GM06990 (cell line): Measurements from ENCODE around the gene HRK.

Source experiments
- DNase-seq: peaks from one replicate; pipeline ENCODE4 v3.0.0-alpha.2; 2011; ENCODE audit not compliant: insufficient read length; ENCODE audit errors: extremely low read depth
- H3K27me3 ChIP-seq: replicated peaks from 2 replicates; pipeline ENCODE4 v1.6.0; 2011; ENCODE audit warnings: low read length; ENCODE audit not compliant: control insufficient read depth, insufficient read depth
- H3K36me3 ChIP-seq: 2 replicates; pipeline ENCODE4 v1.5.1; 2011; ENCODE audit warnings: low read length; ENCODE audit not compliant: control insufficient read depth, insufficient read depth
- H3K4me3 ChIP-seq: replicated peaks from 2 replicates; pipeline ENCODE4 v1.5.1; 2011; ENCODE audit warnings: low read depth, mild to moderate bottlenecking, control low read depth, low read length
- TF ChIP-seq, protein P1 (sequence below): IDR thresholded peaks from 2 replicates; pipeline ENCODE4 v1.5.1; 2011; ENCODE audit warnings: low read length, control low read depth, mild to moderate bottlenecking, inconsistent platforms; ENCODE audit not compliant: insufficient read depth, poor library complexity, severe bottlenecking

Gene HRK

DNA sequence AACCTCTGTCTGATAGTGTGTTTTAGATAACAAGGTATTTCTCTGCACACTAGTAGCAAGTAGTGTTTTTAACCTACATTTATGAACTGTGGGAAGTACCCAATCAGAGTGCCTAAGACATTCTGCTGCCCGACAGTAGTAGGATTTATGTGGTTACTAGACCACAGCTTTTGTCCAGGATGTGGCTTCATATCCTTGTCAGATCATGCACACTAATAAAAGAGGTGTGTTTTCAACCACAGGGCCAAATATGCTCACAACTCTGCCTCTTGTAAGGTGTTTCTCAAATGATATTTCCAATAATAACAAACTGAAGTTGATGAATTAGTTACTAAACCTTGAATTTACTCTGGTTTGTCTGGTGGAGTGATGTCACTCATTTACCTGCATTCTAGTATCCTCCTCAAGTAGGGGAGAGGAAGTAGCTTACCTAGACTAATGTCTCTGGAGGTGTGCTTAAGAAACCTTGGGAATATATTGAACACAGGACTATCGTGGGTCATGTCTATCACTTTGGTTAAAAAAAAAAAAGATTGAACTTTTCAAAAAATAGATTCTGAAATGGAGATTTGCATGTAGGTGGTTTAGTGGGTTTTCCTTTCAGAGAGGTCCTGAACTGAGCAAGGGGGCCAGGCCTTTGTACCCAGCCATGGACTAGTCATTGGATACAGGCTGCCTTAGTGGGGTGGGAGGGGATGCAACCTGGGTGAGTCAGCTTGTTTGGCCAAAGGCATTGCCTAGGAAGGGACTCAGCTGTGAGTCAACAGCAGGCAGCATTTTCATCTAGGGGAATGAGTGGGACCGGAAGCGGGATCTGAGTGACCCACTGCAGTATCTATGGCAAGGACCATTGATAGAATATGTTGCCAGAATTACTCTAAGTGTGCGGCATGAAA is 43.6 kb upstream of the HRK start:
- peak; percentile 52 for DNase-seq
- Histone ChIP-seq H3K36me3 (no peaks in the 10 kb centered on the region), H3K27me3 (no peaks in the 10 kb centered on the region), H3K4me3 (no peak overlapping the region)
- TF ChIP-seq, protein P1, sequence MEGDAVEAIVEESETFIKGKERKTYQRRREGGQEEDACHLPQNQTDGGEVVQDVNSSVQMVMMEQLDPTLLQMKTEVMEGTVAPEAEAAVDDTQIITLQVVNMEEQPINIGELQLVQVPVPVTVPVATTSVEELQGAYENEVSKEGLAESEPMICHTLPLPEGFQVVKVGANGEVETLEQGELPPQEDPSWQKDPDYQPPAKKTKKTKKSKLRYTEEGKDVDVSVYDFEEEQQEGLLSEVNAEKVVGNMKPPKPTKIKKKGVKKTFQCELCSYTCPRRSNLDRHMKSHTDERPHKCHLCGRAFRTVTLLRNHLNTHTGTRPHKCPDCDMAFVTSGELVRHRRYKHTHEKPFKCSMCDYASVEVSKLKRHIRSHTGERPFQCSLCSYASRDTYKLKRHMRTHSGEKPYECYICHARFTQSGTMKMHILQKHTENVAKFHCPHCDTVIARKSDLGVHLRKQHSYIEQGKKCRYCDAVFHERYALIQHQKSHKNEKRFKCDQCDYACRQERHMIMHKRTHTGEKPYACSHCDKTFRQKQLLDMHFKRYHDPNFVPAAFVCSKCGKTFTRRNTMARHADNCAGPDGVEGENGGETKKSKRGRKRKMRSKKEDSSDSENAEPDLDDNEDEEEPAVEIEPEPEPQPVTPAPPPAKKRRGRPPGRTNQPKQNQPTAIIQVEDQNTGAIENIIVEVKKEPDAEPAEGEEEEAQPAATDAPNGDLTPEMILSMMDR, result no peak

DNA sequence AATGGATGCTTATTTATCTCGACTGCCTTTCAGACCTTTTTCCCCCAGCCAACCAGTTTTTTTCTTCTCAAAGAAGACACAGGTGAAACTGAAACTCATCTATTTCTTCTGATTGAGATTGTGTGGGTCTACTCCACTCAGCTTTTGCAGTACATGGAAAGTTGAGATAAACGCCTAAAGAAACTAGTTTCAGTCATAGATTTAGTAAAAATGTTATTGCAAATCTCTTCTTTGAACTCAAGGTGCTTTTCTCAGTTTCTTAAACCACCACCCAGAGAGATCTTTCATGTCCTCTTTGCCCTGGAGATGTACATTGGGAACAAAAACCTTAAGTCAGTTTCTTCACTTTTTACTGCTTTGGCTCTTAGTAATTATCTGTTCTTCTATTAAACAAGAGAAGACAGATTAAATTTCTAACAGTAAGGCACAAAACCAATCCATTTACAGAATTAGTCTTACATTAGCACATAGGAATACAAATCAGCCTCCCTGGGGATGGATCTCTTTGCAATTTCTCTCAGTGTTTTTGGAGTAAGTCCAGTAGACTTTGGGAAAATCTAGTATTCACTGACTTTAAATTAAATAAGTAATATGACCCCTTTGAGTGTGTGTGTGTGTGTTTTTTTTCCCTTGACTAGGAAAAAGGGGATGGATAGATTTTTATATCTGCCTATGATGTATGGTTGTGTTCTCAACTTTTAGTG is 41.1 kb upstream of the HRK start:
- Histone ChIP-seq H3K36me3 (no peaks in the 10 kb centered on the region), H3K27me3 (no peaks in the 10 kb centered on the region), H3K4me3 (no peak overlapping the region)
- peak; percentile 61 for DNase-seq
- TF ChIP-seq, protein P1, result no peak

DNA sequence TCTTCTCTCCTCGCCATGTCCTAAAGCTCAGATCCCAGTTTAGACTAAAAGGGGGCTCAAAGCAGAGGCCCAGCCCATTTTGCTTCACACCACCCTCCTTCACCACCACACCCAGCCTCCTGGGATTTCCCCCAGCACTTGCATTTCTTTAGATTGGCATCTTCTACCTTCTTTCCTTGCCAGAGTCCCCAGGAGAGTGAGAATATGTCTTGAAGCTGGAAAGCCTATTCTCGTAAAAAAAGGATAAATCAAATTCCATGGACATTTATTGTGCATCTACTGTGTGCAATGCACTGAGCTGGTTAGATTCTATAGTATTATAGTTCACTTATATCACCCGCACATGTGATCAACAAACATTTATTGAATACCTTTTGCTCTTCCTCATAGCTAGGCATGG is 39.7 kb upstream of the HRK start:
- TF ChIP-seq, protein P1, result no peak
- Histone ChIP-seq H3K27me3 (no peaks in the 10 kb centered on the region), H3K36me3 (no peaks in the 10 kb centered on the region), H3K4me3 (no peak overlapping the region)
- DNase-seq, result no peak

DNA sequence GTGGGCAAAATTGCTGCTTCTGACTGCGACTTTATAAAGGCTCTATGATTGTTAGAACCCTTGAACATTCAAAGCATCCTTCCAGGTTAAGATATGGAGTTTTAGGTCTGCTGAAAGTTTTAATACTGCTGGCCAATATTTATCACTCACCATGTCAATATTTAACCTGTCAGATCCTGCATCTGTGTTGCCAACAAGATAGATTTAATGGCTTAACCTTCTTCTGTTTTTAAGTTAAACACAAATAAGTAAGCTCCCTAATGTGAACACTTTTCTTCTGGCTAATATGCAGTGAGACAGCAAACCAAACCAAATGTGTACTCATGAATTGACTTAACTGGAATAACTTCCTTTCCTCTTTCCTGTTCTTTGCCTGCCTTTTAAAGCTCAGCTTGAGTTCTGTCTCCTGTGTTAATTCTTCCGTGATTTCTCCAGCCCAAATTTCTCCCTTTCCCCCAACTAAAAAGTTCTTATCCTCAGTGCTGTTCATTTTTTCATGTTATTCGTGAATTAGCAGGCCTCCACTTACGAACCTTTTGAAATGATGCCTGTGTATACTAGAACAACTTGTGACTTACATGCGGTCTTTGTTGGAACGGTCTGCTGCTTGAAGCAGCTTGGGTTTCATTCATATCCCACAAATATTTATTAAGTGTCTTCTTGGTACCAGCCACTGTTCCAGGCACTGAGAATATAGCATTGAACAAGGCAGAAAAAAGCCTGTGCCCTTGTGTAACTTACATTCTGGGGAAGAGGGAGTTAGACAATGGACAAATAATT is 38.7 kb upstream of the HRK start:
- Histone ChIP-seq H3K36me3 (no peaks in the 10 kb centered on the region), H3K4me3 (no peak overlapping the region), H3K27me3 (no peaks in the 10 kb centered on the region)
- TF ChIP-seq, protein P1, result no peak
- no peak for DNase-seq

DNA sequence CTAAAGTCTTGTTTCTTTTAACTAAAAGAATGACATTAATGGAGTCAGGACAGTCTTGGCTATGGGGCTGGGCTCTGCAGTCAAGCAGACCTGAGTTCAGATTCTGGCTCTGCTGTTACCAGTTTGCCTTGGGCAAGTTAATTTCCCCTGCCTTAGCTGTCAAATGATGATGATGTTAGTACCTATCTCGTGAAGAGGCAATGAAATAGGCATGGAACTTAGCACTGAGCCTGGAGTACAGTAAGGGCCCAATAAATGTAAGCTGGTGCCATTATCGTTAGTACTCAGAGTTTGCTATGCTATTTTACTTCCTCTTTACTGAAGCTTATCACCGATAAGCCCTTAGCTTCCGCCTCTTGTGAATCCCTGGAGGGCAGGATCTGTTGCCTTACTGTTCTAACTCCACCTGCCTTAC is 38.0 kb upstream of the HRK start:
- no peak for DNase-seq
- Histone ChIP-seq H3K4me3 (no peak overlapping the region), H3K36me3 (no peaks in the 10 kb centered on the region), H3K27me3 (no peaks in the 10 kb centered on the region)
- TF ChIP-seq, protein P1, result no peak
